SU-DHL-6 (cell line): ENCODE data around the gene SPECC1.
"Not testable (repeated sequence)": the region's sequence is repeated elsewhere in the genome, so short reads cannot be mapped to it uniquely, and the experiment has no call there.

Experiments
- H2AFZ ChIP-seq: fragments of 200-600 bp; sonication (generic); 2 replicates; pipeline ENCODE4 v1.6.1; 2014; ENCODE audit warnings: low read depth, mild to moderate bottlenecking, moderate library complexity, mixed read lengths, antibody characterized with exemption, low read length; ENCODE audit not compliant: severe bottlenecking
- H3F3A ChIP-seq: fragments of 200-600 bp; shearing (Covaris generic); 2 replicates; pipeline ENCODE4 v1.6.0; 2016; ENCODE audit warnings: antibody characterized with exemption, mild to moderate bottlenecking; ENCODE audit not compliant: insufficient read depth
- H3K27ac ChIP-seq: fragments of 200-600 bp; sonication (generic); 2 replicates; pipeline ENCODE4 v1.5.1; 2016; ENCODE audit warnings: low read depth, mild to moderate bottlenecking, low read length, moderate library complexity, mixed read lengths
- H3K27me3 ChIP-seq: fragments of 200-600 bp; sonication (generic), shearing (Covaris generic); 2 replicates; pipeline ENCODE4 v1.6.0; 2014; ENCODE audit warnings: mild to moderate bottlenecking, low read length
- H3K36me3 ChIP-seq: fragments of 200-600 bp; sonication (generic); 2 replicates; pipeline ENCODE4 v1.6.1; 2014; ENCODE audit warnings: mild to moderate bottlenecking, low read length, mixed read lengths
- H3K4me2 ChIP-seq: fragments of 300-600, 200-600 bp; shearing (Covaris generic), sonication (generic); 2 replicates; pipeline ENCODE4 v1.6.0; 2014; ENCODE audit warnings: low read length, low read depth, mild to moderate bottlenecking; ENCODE audit not compliant: poor library complexity, severe bottlenecking
- H3K4me3 ChIP-seq: fragments of 200-600 bp; sonication (generic); 2 replicates; pipeline ENCODE4 v1.5.1; 2014; ENCODE audit warnings: antibody characterized with exemption, low read length, mild to moderate bottlenecking, mixed read lengths; ENCODE audit not compliant: insufficient read depth, poor library complexity, severe bottlenecking
- H3K79me2 ChIP-seq: fragments of 200-600 bp; sonication (generic); 2 replicates; pipeline ENCODE4 v1.6.1; 2014; ENCODE audit warnings: mild to moderate bottlenecking, low read length, moderate library complexity; ENCODE audit not compliant: insufficient read depth
- H3K9ac ChIP-seq: fragments of 200-600 bp; sonication (generic); 2 replicates; pipeline ENCODE4 v1.7.0; 2014; ENCODE audit warnings: mild to moderate bottlenecking, low read length
- H3K9me2 ChIP-seq: fragments of 200-600 bp; sonication (generic); replicated peaks from 2 replicates; pipeline ENCODE4 v1.6.1; 2014; ENCODE audit warnings: low read length; ENCODE audit not compliant: insufficient read depth
- H3K9me3 ChIP-seq: fragments of 200-600 bp; sonication (generic); 2 replicates; pipeline ENCODE4 v1.6.1; 2014; ENCODE audit warnings: low read length, mixed read lengths; ENCODE audit not compliant: insufficient read depth
- H4K20me1 ChIP-seq: fragments of 200-600 bp; sonication (generic); 2 replicates; pipeline ENCODE4 v1.6.1; 2014; ENCODE audit warnings: low read depth, mild to moderate bottlenecking, antibody characterized with exemption, low read length, moderate library complexity, mixed read lengths
- EZH2phosphoT487 ChIP-seq: fragments of 200-600 bp; sonication (generic), shearing (Covaris generic); conservative IDR thresholded peaks from 2 replicates; pipeline ENCODE4 v1.6.1; 2018; ENCODE audit warnings: mild to moderate bottlenecking, antibody characterized with exemption, low read length, moderate library complexity, mixed read lengths
- TF ChIP-seq, protein P1 (sequence below): fragments of 200-600 bp; sonication (generic); IDR thresholded peaks from one replicate; pipeline ENCODE4 v1.5.1; 2017; ENCODE audit warnings: antibody characterized with exemption, mild to moderate bottlenecking, low read length, moderate library complexity; ENCODE audit not compliant: insufficient read depth, poor library complexity, severe bottlenecking

SPECC1 gene

GRCh38 chr17:20159406-20160069 lies 150.4 kb downstream of the SPECC1 start:
- Histone ChIP-seq H3F3A (peaks cover 6% of the 10 kb centered on the region; the same call in 1 of the 2 replicates), H3K27ac (no peak overlapping the region), H2AFZ (no peak overlapping the region), H3K4me2 (no peak overlapping the region), H4K20me1 (no peaks in the 10 kb centered on the region), H3K9ac (no peak overlapping the region), H3K9me3 (no peaks in the 10 kb centered on the region), H3K36me3 (no peaks in the 10 kb centered on the region), H3K9me2 (no peaks in the 10 kb centered on the region), H3K79me2 (no peaks in the 10 kb centered on the region), H3K27me3 (peaks cover 6% of the 10 kb centered on the region; the same call in 1 of the 2 replicates), H3K4me3 (no peak overlapping the region)
- no peak for TF ChIP-seq EZH2phosphoT487
- TF ChIP-seq, protein P1, sequence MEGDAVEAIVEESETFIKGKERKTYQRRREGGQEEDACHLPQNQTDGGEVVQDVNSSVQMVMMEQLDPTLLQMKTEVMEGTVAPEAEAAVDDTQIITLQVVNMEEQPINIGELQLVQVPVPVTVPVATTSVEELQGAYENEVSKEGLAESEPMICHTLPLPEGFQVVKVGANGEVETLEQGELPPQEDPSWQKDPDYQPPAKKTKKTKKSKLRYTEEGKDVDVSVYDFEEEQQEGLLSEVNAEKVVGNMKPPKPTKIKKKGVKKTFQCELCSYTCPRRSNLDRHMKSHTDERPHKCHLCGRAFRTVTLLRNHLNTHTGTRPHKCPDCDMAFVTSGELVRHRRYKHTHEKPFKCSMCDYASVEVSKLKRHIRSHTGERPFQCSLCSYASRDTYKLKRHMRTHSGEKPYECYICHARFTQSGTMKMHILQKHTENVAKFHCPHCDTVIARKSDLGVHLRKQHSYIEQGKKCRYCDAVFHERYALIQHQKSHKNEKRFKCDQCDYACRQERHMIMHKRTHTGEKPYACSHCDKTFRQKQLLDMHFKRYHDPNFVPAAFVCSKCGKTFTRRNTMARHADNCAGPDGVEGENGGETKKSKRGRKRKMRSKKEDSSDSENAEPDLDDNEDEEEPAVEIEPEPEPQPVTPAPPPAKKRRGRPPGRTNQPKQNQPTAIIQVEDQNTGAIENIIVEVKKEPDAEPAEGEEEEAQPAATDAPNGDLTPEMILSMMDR = no peak

DNA sequence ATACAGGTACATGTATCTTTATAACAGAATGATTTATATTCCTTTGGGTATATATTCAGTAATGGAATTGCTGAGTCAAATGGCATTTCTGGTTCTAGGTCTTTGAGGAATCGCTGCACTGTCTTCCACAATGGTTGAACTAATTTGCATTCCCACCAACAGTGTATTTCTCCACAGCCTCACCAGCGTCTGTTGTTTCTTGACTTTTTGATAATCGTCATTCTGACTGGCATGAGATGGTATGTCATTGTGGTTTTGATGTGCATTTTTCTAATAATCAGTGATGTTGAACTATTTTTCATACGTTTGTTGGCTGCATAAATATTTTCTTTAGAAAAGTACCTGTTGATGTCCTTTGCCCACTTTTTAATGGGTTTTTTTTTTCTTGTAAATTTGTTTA lies 156.4 kb downstream of the SPECC1 start:
- not testable (repeated sequence) for H3K36me3 ChIP-seq, H3K27me3 ChIP-seq, H4K20me1 ChIP-seq, H3F3A ChIP-seq, H3K9ac ChIP-seq, H3K9me3 ChIP-seq, H3K4me2 ChIP-seq, H3K79me2 ChIP-seq, H2AFZ ChIP-seq, H3K27ac ChIP-seq, H3K4me3 ChIP-seq, H3K9me2 ChIP-seq

GRCh38 chr17:20170085-20170484 lies 160.9 kb downstream of the SPECC1 start:
- Histone ChIP-seq H3K9me3 (no peaks in the 10 kb centered on the region), H3F3A (no peaks in the 10 kb centered on the region), H3K27ac (no peak overlapping the region), H3K36me3 (no peaks in the 10 kb centered on the region), H3K79me2 (no peaks in the 10 kb centered on the region), H3K9me2 (no peaks in the 10 kb centered on the region), H3K4me2 (no peak overlapping the region), H3K27me3 (no peaks in the 10 kb centered on the region), H3K4me3 (no peak overlapping the region), H2AFZ (no peak overlapping the region), H3K9ac (no peak overlapping the region), H4K20me1 (no peaks in the 10 kb centered on the region)
- no peak for TF ChIP-seq EZH2phosphoT487
- TF ChIP-seq, protein P1 = no peak

GRCh38 chr17:20171741-20172365 lies 162.7 kb downstream of the SPECC1 start:
- H3K9ac ChIP-seq = no peak overlapping the region
- H3F3A ChIP-seq = no peaks in the 10 kb centered on the region
- no peak overlapping the region for H3K4me2 ChIP-seq
- no peaks in the 10 kb centered on the region for H4K20me1 ChIP-seq
- H3K9me3 ChIP-seq = no peaks in the 10 kb centered on the region
- H3K27ac ChIP-seq = no peak overlapping the region
- no peaks in the 10 kb centered on the region for H3K79me2 ChIP-seq
- H3K36me3 ChIP-seq = no peaks in the 10 kb centered on the region
- H3K9me2 ChIP-seq = no peaks in the 10 kb centered on the region
- H3K4me3 ChIP-seq = no peak overlapping the region
- TF ChIP-seq, protein P1 = no peak
- TF ChIP-seq EZH2phosphoT487 = no peak
- no peaks in the 10 kb centered on the region for H3K27me3 ChIP-seq
- no peak overlapping the region for H2AFZ ChIP-seq
